Common myeloid progenitor, CD34-positive (primary cell): ENCODE measurements around the gene SLC2A4.

ENCODE experiments used
- CTCF ChIA-PET: fragments of 350-600 bp; sonication (Branson Sonifier 250); formaldehyde crosslinking; loops from one replicate; lab custom pipeline; 2021; ENCODE audit warnings: antibody characterized with exemption; lab: Charles Lee
- POLR2A ChIA-PET: fragments of 350-600 bp; sonication (Branson Sonifier 250); formaldehyde crosslinking; loops from one replicate; lab custom pipeline; 2021; ENCODE audit warnings: antibody characterized with exemption; lab: Charles Lee
- DNase-seq, 3 donors: peaks; one replicate each; pipeline versions ENCODE4 v3.0.0 to v3.0.0-alpha.2; 2013
- H3K27ac ChIP-seq, 2 experiments: 1 replicate in 1 of 2; 2 replicates in 1 of 2; pipeline ENCODE4 v1.7.0; 2013; ENCODE audit warnings: inconsistent platforms in 2 of 2, low read length in 2 of 2, mild to moderate bottlenecking in 2 of 2, low read depth in 1 of 2, moderate library complexity in 1 of 2; ENCODE audit not compliant: severe bottlenecking in 2 of 2, insufficient read depth in 1 of 2, poor library complexity in 1 of 2
- H3K27me3 ChIP-seq, 5 experiments: replicated peaks in 2 of 5; 1 replicate in 3 of 5; 2 replicates in 2 of 5; pipeline versions ENCODE4 v1.6.1 to v1.7.0; 2013; ENCODE audit warnings: low read length in 4 of 5, mild to moderate bottlenecking in 2 of 5, moderate library complexity in 2 of 5, inconsistent platforms in 1 of 5; ENCODE audit not compliant: insufficient read depth in 5 of 5, control insufficient read depth in 4 of 5
- H3K36me3 ChIP-seq, 4 experiments: 1 replicate in 2 of 4; 2 replicates in 2 of 4; pipeline versions ENCODE4 v1.6.1 to v1.7.0; 2013; ENCODE audit warnings: low read length in 3 of 4, control low read depth in 1 of 4, mild to moderate bottlenecking in 1 of 4; ENCODE audit not compliant: control insufficient read depth in 4 of 4, insufficient read depth in 4 of 4
- H3K4me1 ChIP-seq, 4 experiments: 1 replicate in 3 of 4; 2 replicates in 1 of 4; pipeline versions ENCODE4 v1.6.1 to v1.7.1; 2013; ENCODE audit warnings: low read length in 3 of 4, mild to moderate bottlenecking in 3 of 4, control low read depth in 1 of 4, inconsistent platforms in 1 of 4, moderate library complexity in 1 of 4; ENCODE audit not compliant: control insufficient read depth in 4 of 4, insufficient read depth in 4 of 4; ENCODE audit errors: control extremely low read depth in 1 of 4
- H3K4me3 ChIP-seq, 7 experiments: 1 replicate in 4 of 7; 2 replicates in 3 of 7; pipeline versions ENCODE4 v1.5.1 to v1.7.0; 2013; ENCODE audit warnings: mild to moderate bottlenecking in 7 of 7, low read length in 6 of 7, moderate library complexity in 6 of 7, inconsistent platforms in 2 of 7, low read depth in 2 of 7, control low read depth in 1 of 7; ENCODE audit not compliant: insufficient read depth in 4 of 7, control insufficient read depth in 1 of 7; ENCODE audit errors: extremely low read depth in 1 of 7
- H3K9me3 ChIP-seq, 5 experiments: 1 replicate in 4 of 5; 2 replicates in 1 of 5; pipeline versions ENCODE4 v1.6.1 to v1.7.1; 2013; ENCODE audit warnings: low read length in 4 of 5, mild to moderate bottlenecking in 2 of 5, inconsistent platforms in 1 of 5, low read depth in 1 of 5, moderate library complexity in 1 of 5; ENCODE audit not compliant: control insufficient read depth in 4 of 5, insufficient read depth in 2 of 5; ENCODE audit errors: control extremely low read depth in 1 of 5
- WGBS: methylation state at CpG from one replicate; pipeline ENCODE4 v1.1.5; 2013; ENCODE audit not compliant: insufficient coverage; 5-methylcytosine and 5-hydroxymethylcytosine counted together

SLC2A4 gene

DNA sequence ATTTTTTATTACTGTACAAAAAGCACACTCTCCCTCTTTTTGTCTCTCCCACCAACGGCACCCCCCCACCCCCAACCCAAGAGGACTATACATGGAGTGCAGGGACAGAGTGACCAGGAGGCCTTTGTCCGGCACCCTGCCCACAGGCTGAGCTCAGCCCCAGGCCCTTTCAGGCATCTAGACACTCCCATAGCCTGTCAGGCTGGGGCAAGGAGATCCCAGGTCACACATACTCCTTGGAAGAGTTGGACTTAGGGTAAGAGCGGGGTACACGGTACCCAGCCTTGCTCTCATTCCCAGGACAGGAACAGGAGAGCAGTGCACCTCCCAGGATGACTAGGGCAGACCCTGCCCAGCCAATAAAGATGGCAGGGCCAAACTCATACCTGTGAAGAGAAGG is 21.4 kb upstream of the SLC2A4 start:
- Histone ChIP-seq H3K9me3 (no peaks in the 10 kb centered on the region), H3K4me1 (peaks cover 0 to 37% (median 30%) of the 10 kb centered on the region in 4 experiments), H3K27me3 (peaks cover 0 to 42% (median 21%) of the 10 kb centered on the region in 5 experiments), H3K4me3 (peak overlapping the region in 3 of 7 experiments; percentile 62 to 69 (median 68)), H3K36me3 (peaks cover 0 to 39% (median 28%) of the 10 kb centered on the region in 4 experiments), H3K27ac (no peak overlapping the region)
- no peak for DNase-seq
- WGBS = 100% methylated on average over 2 of the region's 4 CpGs
- ChIA-PET CTCF (interaction anchor here (1.0 to 1.4 kb wide), 5 partner anchors 17 to 214 kb away, joined by 3 to 6 read pairs (median 3); partner anchors contain the start of gene GABARAP), POLR2A (interaction anchor here (0.6 kb wide), 1 partner anchor 85 kb away, joined by 5 read pairs; no protein-coding TSS in a partner anchor)

DNA sequence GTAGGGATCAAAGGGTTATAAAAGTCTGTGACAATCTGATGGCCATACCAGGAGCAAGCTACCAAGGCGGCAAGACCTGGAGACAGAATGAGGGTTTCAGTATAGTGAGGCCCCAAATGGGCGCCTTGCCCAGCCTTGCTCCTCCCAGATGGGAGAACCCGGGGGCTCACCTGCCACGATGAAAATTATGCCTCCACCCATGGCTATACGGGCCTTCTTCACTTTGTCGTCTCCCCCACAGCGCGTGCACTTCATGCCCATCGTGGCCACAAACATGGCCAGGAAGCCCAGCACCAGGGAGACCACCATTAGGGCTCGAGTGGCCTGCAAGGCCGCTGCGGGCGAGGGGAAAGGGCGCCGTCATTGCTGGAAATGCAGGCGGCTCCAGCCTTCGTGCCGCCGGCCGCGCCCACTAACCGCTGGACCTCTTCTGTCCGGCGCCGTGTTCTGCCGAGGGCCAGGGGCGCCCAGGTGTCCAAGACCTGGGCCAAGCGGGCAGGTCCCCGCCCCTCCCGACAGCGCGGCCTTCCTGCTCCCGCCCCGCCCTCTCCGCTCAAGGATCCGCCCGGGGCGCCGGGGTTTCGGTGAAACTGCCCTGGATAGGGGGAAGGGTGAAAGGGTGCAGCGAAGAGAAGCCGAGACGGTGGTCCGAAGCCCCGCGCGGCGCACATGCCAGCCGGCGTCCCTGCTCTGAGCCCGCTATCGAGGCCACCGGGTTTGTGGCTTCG is 20.7 kb upstream of the SLC2A4 start:
- POLR2A ChIA-PET = no interaction called here
- CTCF ChIA-PET = interaction anchor here (1.0 to 1.4 kb wide), 2 partner anchors 40 to 82 kb away, joined by 3 to 5 read pairs; no protein-coding TSS in a partner anchor
- Histone ChIP-seq H3K27ac (no peak overlapping the region), H3K4me3 (peak overlapping the region in 6 of 7 experiments; percentile 6 to 69 (median 54)), H3K4me1 (peaks cover 0 to 37% (median 30%) of the 10 kb centered on the region in 4 experiments), H3K36me3 (peaks cover 0 to 35% (median 24%) of the 10 kb centered on the region in 4 experiments), H3K9me3 (no peaks in the 10 kb centered on the region), H3K27me3 (peaks cover 0 to 42% (median 21%) of the 10 kb centered on the region in 5 experiments)
- WGBS = 6% methylated on average over 49 of the region's 54 CpGs
- peak in 2 of 3 donors; percentile 40 to 52 for DNase-seq

DNA sequence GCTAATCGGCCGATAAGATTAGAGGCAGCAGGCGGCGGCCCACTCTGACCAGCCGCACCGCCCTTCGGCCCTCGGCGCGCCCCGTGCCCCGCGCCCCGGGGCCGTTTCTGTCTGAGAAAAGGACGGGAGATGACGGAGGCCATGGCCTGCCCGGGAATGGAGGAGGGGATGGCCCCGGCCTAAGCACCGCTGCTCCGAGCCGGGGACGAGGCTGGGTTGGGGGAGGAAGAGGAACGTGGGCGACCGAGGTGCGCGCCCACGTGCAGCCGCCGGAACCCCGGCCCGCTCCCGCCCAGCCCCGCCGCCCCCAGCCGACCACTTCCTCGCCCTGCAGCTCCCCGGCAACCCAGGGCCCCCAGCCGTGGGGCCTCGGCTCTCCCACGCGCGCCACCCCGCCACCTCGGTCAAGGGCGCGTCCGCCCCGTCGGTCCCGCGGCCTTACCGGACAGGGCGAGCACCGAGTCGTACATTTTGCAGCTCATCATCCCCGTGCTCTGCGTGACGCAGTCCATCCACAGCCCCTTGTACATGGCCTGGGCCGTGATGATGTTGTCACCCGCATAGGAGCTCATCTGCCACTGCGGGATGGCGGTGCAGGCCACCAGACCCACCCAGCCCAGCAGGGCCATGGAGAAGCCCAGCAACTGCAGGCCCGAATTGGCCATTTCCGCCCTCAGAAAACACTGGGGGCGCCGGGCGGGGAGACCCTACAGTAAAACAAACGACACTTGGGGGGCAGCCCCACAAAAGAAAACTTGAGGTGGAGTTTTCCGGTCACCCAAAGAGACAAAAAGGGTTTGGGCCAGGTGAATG is 19.9 kb upstream of the SLC2A4 start:
- Histone ChIP-seq H3K36me3 (peaks cover 0 to 27% (median 20%) of the 10 kb centered on the region in 4 experiments), H3K4me1 (peaks cover 0 to 37% (median 30%) of the 10 kb centered on the region in 4 experiments), H3K9me3 (no peaks in the 10 kb centered on the region), H3K27me3 (peaks cover 0 to 45% (median 21%) of the 10 kb centered on the region in 5 experiments), H3K4me3 (peak overlapping the region in 5 of 7 experiments; percentile 33 to 69 (median 62)), H3K27ac (no peak overlapping the region)
- DNase-seq = peak in 2 of 3 donors; percentile 44 to 58
- ChIA-PET POLR2A (no interaction called here), CTCF (no interaction called here)
- WGBS = 9% methylated on average over 41 of the region's 71 CpGs

DNA sequence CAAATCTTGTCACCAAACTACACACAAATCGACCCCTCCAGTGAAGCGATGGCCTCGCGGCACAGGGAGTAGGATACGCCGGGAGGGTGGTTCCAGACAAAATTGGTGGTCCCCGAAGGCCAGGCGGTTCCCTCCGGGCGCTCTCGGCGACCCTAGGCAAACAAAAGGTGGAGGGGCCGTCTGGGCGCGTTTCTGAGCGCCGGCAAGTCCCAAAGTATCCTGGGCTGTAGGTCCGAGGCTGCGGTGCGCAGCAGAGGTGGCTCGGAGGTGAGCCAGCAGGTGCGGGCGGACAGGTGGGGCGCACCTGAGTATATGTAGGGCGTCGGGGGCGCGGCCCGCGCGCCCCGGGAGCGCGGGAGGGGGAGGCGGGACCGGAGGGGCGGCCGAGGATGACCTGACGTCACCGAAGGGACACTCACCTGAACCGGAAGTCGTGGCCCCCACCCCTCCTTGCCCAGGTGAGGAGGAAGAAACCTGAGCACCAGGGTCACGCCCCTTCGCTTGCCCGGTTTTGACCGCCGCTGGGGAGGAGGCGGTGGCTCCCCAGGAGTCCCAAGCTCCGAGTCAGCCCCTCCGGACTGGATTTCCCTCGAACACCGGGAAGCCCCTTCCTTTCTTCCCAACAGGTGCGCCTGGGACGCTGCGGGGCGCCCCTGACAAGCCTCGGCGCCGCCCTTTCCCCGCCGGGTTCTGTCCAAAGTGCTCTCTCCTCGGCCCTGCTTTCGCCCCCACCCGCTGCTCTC is 19.2 kb upstream of the SLC2A4 start, which contains the start of gene CLDN7:
Gene CLDN7 (minus strand): TSS at position 287 of the 743 bp plus-strand sequence. CDS start 435 bp downstream, outside the sequence.
- POLR2A ChIA-PET = no interaction called here
- H3K4me1 ChIP-seq = peaks cover 0 to 37% (median 30%) of the 10 kb centered on the region in 4 experiments
- 12% methylated on average over 59 of the region's 64 CpGs for WGBS
- H3K27ac ChIP-seq = no peak within 1 kb of the TSS
- CTCF ChIA-PET = no interaction called here
- peak within 1 kb of the TSS in 5 of 7 experiments; percentile 33 to 69 (median 62) for H3K4me3 ChIP-seq
- H3K9me3 ChIP-seq = no peaks in the 10 kb centered on the region
- DNase-seq = no peak
- H3K27me3 ChIP-seq = peaks cover 0 to 45% (median 21%) of the 10 kb centered on the region in 5 experiments
- H3K36me3 ChIP-seq = peaks cover 0 to 21% (median 15%) of the 10 kb centered on the region in 4 experiments

DNA sequence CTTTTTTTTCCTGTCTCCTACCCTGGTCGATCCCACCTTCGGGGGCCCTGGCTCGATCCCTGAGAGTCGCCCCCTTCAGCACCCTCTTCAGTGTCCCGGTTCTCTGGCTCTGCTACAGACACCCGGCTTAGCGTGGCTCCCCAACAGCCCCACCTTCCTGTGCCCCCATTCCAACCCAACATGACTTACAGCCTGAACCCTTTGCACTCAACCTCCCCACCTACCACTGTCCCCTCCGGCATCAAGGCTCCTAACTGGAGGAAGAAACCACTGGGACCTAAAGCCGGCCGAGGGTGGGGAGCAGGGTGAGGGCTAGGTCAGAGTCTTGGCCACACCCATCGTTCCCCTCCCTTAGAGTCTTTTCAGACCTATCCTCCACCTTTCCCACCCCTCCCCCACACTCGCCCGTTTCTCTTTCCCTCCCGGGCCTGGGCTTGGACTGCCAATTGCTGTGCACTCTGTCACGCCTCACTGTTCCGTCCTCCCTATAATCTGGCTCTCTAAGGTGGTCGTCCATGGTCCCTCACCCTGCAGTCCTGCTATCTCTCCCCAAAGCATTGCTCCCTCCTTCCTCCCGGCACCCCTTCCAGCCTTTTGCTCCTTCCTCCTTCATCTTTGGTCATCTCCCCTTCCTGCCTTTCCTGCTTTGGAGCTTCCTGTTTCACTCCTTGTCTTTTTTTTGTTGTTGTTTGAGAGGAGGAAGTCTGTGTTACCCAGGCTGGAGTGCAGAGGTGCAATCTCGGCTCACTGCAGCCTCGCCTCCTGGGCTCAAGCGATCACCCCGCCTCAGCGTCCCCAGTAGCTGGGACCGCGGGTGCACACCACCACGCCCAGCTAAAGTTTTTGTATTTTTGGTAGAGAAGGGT is 18.4 kb upstream of the SLC2A4 start:
- H3K4me3 ChIP-seq = peak overlapping the region in 3 of 7 experiments; percentile 43 to 54 (median 46)
- WGBS = 0% methylated on average over 18 of the region's 26 CpGs
- peak in 1 of 3 donors; percentile 21 for DNase-seq
- CTCF ChIA-PET = interaction anchor here (0.6 to 0.8 kb wide), 3 partner anchors 14 to 224 kb away, joined by 3 read pairs; no protein-coding TSS in a partner anchor
- H3K9me3 ChIP-seq = no peaks in the 10 kb centered on the region
- H3K4me1 ChIP-seq = peaks cover 0 to 37% (median 30%) of the 10 kb centered on the region in 4 experiments
- peaks cover 0 to 45% (median 21%) of the 10 kb centered on the region in 5 experiments for H3K27me3 ChIP-seq
- peaks cover 0 to 17% (median 14%) of the 10 kb centered on the region in 4 experiments for H3K36me3 ChIP-seq
- POLR2A ChIA-PET = no interaction called here
- no peak overlapping the region for H3K27ac ChIP-seq

DNA sequence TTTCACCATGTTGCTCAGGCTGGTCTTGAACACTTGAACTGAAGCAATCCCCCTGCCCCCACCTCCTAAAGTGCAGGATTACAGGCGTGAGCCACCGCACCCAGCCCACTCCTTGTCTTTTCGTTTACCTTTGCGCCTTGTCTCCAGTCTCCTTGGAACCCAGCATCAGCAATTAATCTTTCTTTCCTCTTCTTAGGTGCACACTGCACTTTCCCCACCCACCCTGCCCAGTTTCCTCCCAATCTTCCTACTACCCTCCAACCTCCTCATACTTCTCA is 17.8 kb upstream of the SLC2A4 start:
- Histone ChIP-seq H3K36me3 (peaks cover 0 to 12% (median 11%) of the 10 kb centered on the region in 4 experiments), H3K4me1 (peaks cover 0 to 37% (median 30%) of the 10 kb centered on the region in 4 experiments), H3K27ac (no peak overlapping the region), H3K9me3 (no peaks in the 10 kb centered on the region), H3K4me3 (peak overlapping the region in 1 of 7 experiments; percentile 54), H3K27me3 (peaks cover 0 to 45% (median 21%) of the 10 kb centered on the region in 5 experiments)
- POLR2A ChIA-PET = no interaction called here
- DNase-seq = no peak
- CTCF ChIA-PET = interaction anchor here (0.6 to 0.8 kb wide), 3 partner anchors 15 to 225 kb away, joined by 3 read pairs; no protein-coding TSS in a partner anchor
- 23% methylated on average over 2 of the region's 4 CpGs for WGBS
